ENCODE data around the gene HDAC5.
"Not testable (repeated sequence)": the region's sequence is repeated elsewhere in the genome, so short reads cannot be mapped to it uniquely, and the experiment has no call there.

Gene HDAC5

GRCh38 chr17:44123356-44124117 lies at the start of gene HDAC5:
Gene HDAC5, minus strand, starts transcription at chr17:44123641. Its CDS starts 6,126 bp downstream, at chr17:44117515.
- peak; percentile 95 for DNase-seq (ENCODE audit: low read depth)

GRCh38 chr17:44171931-44172455 lies 48.6 kb upstream of the HDAC5 start:
- no peak for DNase-seq (ENCODE audit: low read depth)

GRCh38 chr17:44170499-44171201 lies 47.2 kb upstream of the HDAC5 start, which contains the start of gene ASB16:
Gene ASB16, plus strand, starts transcription at chr17:44170704. Its CDS starts 86 bp downstream, at chr17:44170790.
- DNase-seq (ENCODE audit: low read depth) = no peak

- no peak for DNase-seq (ENCODE audit: low read depth)
These were observed 46.7 kb upstream of the HDAC5 start for GRCh38 chr17:44170135-44170498.

- DNase-seq (ENCODE audit: low read depth) = no peak
These were observed 43.9 kb upstream of the HDAC5 start for GRCh38 chr17:44167181-44167861.

- no peak for DNase-seq (ENCODE audit: low read depth)
These were observed 41.0 kb upstream of the HDAC5 start for GRCh38 chr17:44164476-44164875.

GRCh38 chr17:44159519-44160210 lies 36.2 kb upstream of the HDAC5 start:
- peak; percentile 15 for DNase-seq (ENCODE audit: low read depth)

GRCh38 chr17:44155488-44155887 lies 32.0 kb upstream of the HDAC5 start:
- no peak for DNase-seq (ENCODE audit: low read depth)

GRCh38 chr17:44152875-44153274 lies 29.4 kb upstream of the HDAC5 start:
- no peak for DNase-seq (ENCODE audit: low read depth)

- DNase-seq (ENCODE audit: low read depth) = no peak
These were observed 26.4 kb upstream of the HDAC5 start for GRCh38 chr17:44149750-44150329.

GRCh38 chr17:44149066-44149465 lies 25.6 kb upstream of the HDAC5 start:
- not testable (repeated sequence) for DNase-seq (ENCODE audit: low read depth)

- no peak for DNase-seq (ENCODE audit: low read depth)
These were observed 24.4 kb upstream of the HDAC5 start for GRCh38 chr17:44147812-44148211.

- no peak for DNase-seq (ENCODE audit: low read depth)
These were observed 23.2 kb upstream of the HDAC5 start for GRCh38 chr17:44146375-44147346.

GRCh38 chr17:44144966-44145739 lies 21.7 kb upstream of the HDAC5 start:
- no peak for DNase-seq (ENCODE audit: low read depth)

- DNase-seq (ENCODE audit: low read depth) = not testable (repeated sequence)
These were observed 20.5 kb upstream of the HDAC5 start for GRCh38 chr17:44143921-44144320.

- DNase-seq (ENCODE audit: low read depth) = peak; percentile 27
These were observed 14.7 kb upstream of the HDAC5 start for GRCh38 chr17:44137891-44138709.

GRCh38 chr17:44134752-44135568 lies 11.5 kb upstream of the HDAC5 start:
- no peak for DNase-seq (ENCODE audit: low read depth)

Measured in activated T-cell treated with anti-CD3 and anti-CD28 coated beads for 1 hour (primary cell).